Stimulated activated naive B cell treated with anti-CD40 and anti-IgM and Interleukin-4, amounts not matched to agents 10 μg/mL and 1 μg/mL and 100 μg/mL, for 72 hours (primary cell): Measurements from ENCODE around the gene KIF6.

Experiments
- ATAC-seq, 2 donors: fragments of 150-1000 bp; cut with Tn5 transposase; replicated peaks; 2 replicates each; pipeline ENCODE4 v1.10.0; 2021; ENCODE audit warnings: moderate library complexity in 1 of 2
- DNase-seq: peaks from one replicate; pipeline ENCODE4 v3.0.0; 2021
- H3K27ac Mint-ChIP-seq: one replicate; pipeline ENCODE4 v1.8.0; 2022; ENCODE audit warnings: mild to moderate bottlenecking, mixed read lengths
- H3K27me3 Mint-ChIP-seq, 2 donors: one replicate each; pipeline ENCODE4 v1.8.0; 2022; ENCODE audit warnings: mixed read lengths in 2 of 2
- H3K36me3 Mint-ChIP-seq, 2 donors: one replicate each; pipeline ENCODE4 v1.8.0; 2022; ENCODE audit warnings: mixed read lengths in 2 of 2, mild to moderate bottlenecking in 1 of 2
- H3K4me1 Mint-ChIP-seq, 2 donors: one replicate each; pipeline ENCODE4 v1.8.0; 2022; ENCODE audit warnings: mixed read lengths in 2 of 2, mild to moderate bottlenecking in 1 of 2
- H3K4me3 Mint-ChIP-seq, 2 donors: one replicate each; pipeline ENCODE4 v1.8.0; 2022; ENCODE audit warnings: mild to moderate bottlenecking in 2 of 2, mixed read lengths in 2 of 2, moderate library complexity in 1 of 2
- H3K9me3 Mint-ChIP-seq, 2 donors: one replicate each; pipeline ENCODE4 v1.8.0; 2022; ENCODE audit warnings: mixed read lengths in 2 of 2, mild to moderate bottlenecking in 1 of 2

Gene KIF6

GRCh38 chr6:39576556-39577303 lies 148.5 kb downstream of the KIF6 start:
- H3K9me3 Mint-ChIP-seq, result no peaks in the 10 kb centered on the region
- peaks cover 8 to 14% of the 10 kb centered on the region in 2 donors for H3K27me3 Mint-ChIP-seq
- ATAC-seq (no peak), DNase-seq (no peak)
- no peaks in the 10 kb centered on the region for H3K36me3 Mint-ChIP-seq
- H3K27ac Mint-ChIP-seq, result no peak overlapping the region
- H3K4me3 Mint-ChIP-seq, result no peak overlapping the region
- H3K4me1 Mint-ChIP-seq, result no peaks in the 10 kb centered on the region

GRCh38 chr6:39574991-39575390 lies 150.2 kb downstream of the KIF6 start:
- Mint-ChIP-seq H3K9me3 (no peaks in the 10 kb centered on the region), H3K4me1 (no peaks in the 10 kb centered on the region), H3K4me3 (no peak overlapping the region), H3K27ac (no peak overlapping the region), H3K36me3 (no peaks in the 10 kb centered on the region), H3K27me3 (peaks cover 8 to 20% of the 10 kb centered on the region in 2 donors)
- ATAC-seq (no peak), DNase-seq (no peak)

- Mint-ChIP-seq H3K36me3 (no peaks in the 10 kb centered on the region), H3K4me1 (no peaks in the 10 kb centered on the region), H3K27me3 (peaks cover 14 to 16% of the 10 kb centered on the region in 2 donors), H3K27ac (no peak overlapping the region), H3K4me3 (no peak overlapping the region), H3K9me3 (no peaks in the 10 kb centered on the region)
- no peak for ATAC-seq
- DNase-seq, result no peak
These were observed 151.7 kb downstream of the KIF6 start for GRCh38 chr6:39573541-39573940.

GRCh38 chr6:39572661-39573340 lies 152.4 kb downstream of the KIF6 start:
- ATAC-seq (no peak), DNase-seq (no peak)
- Mint-ChIP-seq H3K36me3 (no peaks in the 10 kb centered on the region), H3K4me1 (no peaks in the 10 kb centered on the region), H3K4me3 (no peak overlapping the region), H3K27me3 (peaks cover 14 to 16% of the 10 kb centered on the region in 2 donors), H3K27ac (no peak overlapping the region), H3K9me3 (no peaks in the 10 kb centered on the region)

- H3K4me3 Mint-ChIP-seq, result no peak overlapping the region
- DNase-seq, result no peak
- ATAC-seq, result no peak
- no peaks in the 10 kb centered on the region for H3K36me3 Mint-ChIP-seq
- H3K27ac Mint-ChIP-seq, result no peak overlapping the region
- no peaks in the 10 kb centered on the region for H3K9me3 Mint-ChIP-seq
- no peaks in the 10 kb centered on the region for H3K4me1 Mint-ChIP-seq
- H3K27me3 Mint-ChIP-seq, result peaks cover 11 to 12% of the 10 kb centered on the region in 2 donors
These were observed 156.3 kb downstream of the KIF6 start for GRCh38 chr6:39568896-39569295.

- H3K9me3 Mint-ChIP-seq, result no peaks in the 10 kb centered on the region
- H3K4me1 Mint-ChIP-seq, result no peaks in the 10 kb centered on the region
- H3K27ac Mint-ChIP-seq, result no peak overlapping the region
- DNase-seq (no peak), ATAC-seq (no peak)
- H3K36me3 Mint-ChIP-seq, result no peaks in the 10 kb centered on the region
- H3K27me3 Mint-ChIP-seq, result peaks cover 11 to 12% of the 10 kb centered on the region in 2 donors
- no peak overlapping the region for H3K4me3 Mint-ChIP-seq
These were observed 158.1 kb downstream of the KIF6 start for GRCh38 chr6:39567091-39567490.

- Mint-ChIP-seq H3K27me3 (peaks cover 11 to 12% of the 10 kb centered on the region in 2 donors), H3K4me3 (no peak overlapping the region)
These were observed 158.8 kb downstream of the KIF6 start for GRCh38 chr6:39566456-39566855.

GRCh38 chr6:39565956-39566355 lies 159.3 kb downstream of the KIF6 start:
- no peak overlapping the region for H3K4me3 Mint-ChIP-seq
- DNase-seq, result no peak
- H3K4me1 Mint-ChIP-seq, result no peaks in the 10 kb centered on the region
- H3K36me3 Mint-ChIP-seq, result no peaks in the 10 kb centered on the region
- H3K27ac Mint-ChIP-seq, result no peak overlapping the region
- H3K9me3 Mint-ChIP-seq, result no peaks in the 10 kb centered on the region
- peaks cover 8 to 12% of the 10 kb centered on the region in 2 donors for H3K27me3 Mint-ChIP-seq
- ATAC-seq, result no peak

More at GRCh38 chr6:39566456-39566855, 158.8 kb downstream of the KIF6 start:
- Mint-ChIP-seq H3K27ac (no peak overlapping the region), H3K36me3 (no peaks in the 10 kb centered on the region), H3K4me1 (no peaks in the 10 kb centered on the region), H3K9me3 (no peaks in the 10 kb centered on the region)
- ATAC-seq (no peak), DNase-seq (no peak)

GRCh38 chr6:39563566-39564311 lies 161.5 kb downstream of the KIF6 start:
- no peak overlapping the region for H3K27ac Mint-ChIP-seq
- no peaks in the 10 kb centered on the region for H3K4me1 Mint-ChIP-seq
- H3K9me3 Mint-ChIP-seq, result no peaks in the 10 kb centered on the region

GRCh38 chr6:39561536-39562266 lies 163.5 kb downstream of the KIF6 start:
- H3K36me3 Mint-ChIP-seq, result no peaks in the 10 kb centered on the region
- H3K9me3 Mint-ChIP-seq, result no peaks in the 10 kb centered on the region
- DNase-seq (no peak), ATAC-seq (no peak)
- H3K4me3 Mint-ChIP-seq, result no peak overlapping the region
- H3K27me3 Mint-ChIP-seq, result peaks cover 6 to 7% of the 10 kb centered on the region in 2 donors
- H3K4me1 Mint-ChIP-seq, result no peaks in the 10 kb centered on the region
- H3K27ac Mint-ChIP-seq, result no peak overlapping the region

More at GRCh38 chr6:39563566-39564311, 161.5 kb downstream of the KIF6 start:
- Mint-ChIP-seq H3K27me3 (peaks cover 6 to 7% of the 10 kb centered on the region in 2 donors), H3K4me3 (no peak overlapping the region), H3K36me3 (no peaks in the 10 kb centered on the region)
- no peak for ATAC-seq
- no peak for DNase-seq

GRCh38 chr6:39560915-39561314 lies 164.3 kb downstream of the KIF6 start:
- Mint-ChIP-seq H3K36me3 (no peaks in the 10 kb centered on the region), H3K4me1 (no peaks in the 10 kb centered on the region), H3K9me3 (no peaks in the 10 kb centered on the region), H3K4me3 (no peak overlapping the region), H3K27me3 (peaks cover 11 to 14% of the 10 kb centered on the region in 2 donors), H3K27ac (no peak overlapping the region)
- ATAC-seq (peak; percentile 50 to 53), DNase-seq (no peak)

- ATAC-seq (no peak), DNase-seq (no peak)
- H3K9me3 Mint-ChIP-seq, result no peaks in the 10 kb centered on the region
- peaks cover 0 to 6% of the 10 kb centered on the region in 2 donors for H3K4me1 Mint-ChIP-seq
- H3K36me3 Mint-ChIP-seq, result no peaks in the 10 kb centered on the region
- no peak overlapping the region for H3K4me3 Mint-ChIP-seq
- no peak overlapping the region for H3K27ac Mint-ChIP-seq
- H3K27me3 Mint-ChIP-seq, result peaks cover 23 to 24% of the 10 kb centered on the region in 2 donors
These were observed 166.5 kb downstream of the KIF6 start for GRCh38 chr6:39558591-39559190.

GRCh38 chr6:39558079-39558478 lies 167.1 kb downstream of the KIF6 start:
- Mint-ChIP-seq H3K4me3 (no peak overlapping the region), H3K27me3 (peaks cover 23 to 24% of the 10 kb centered on the region in 2 donors), H3K4me1 (peaks cover 0 to 6% of the 10 kb centered on the region in 2 donors), H3K36me3 (no peaks in the 10 kb centered on the region), H3K9me3 (no peaks in the 10 kb centered on the region), H3K27ac (no peak overlapping the region)
- ATAC-seq (no peak), DNase-seq (no peak)

- Mint-ChIP-seq H3K27me3 (peaks cover 23 to 31% of the 10 kb centered on the region in 2 donors), H3K4me3 (no peak overlapping the region), H3K36me3 (no peaks in the 10 kb centered on the region), H3K9me3 (no peaks in the 10 kb centered on the region), H3K27ac (no peak overlapping the region), H3K4me1 (peaks cover 0 to 6% of the 10 kb centered on the region in 2 donors)
- DNase-seq (no peak), ATAC-seq (peak in 1 of 2 donors; percentile 29)
These were observed 170.1 kb downstream of the KIF6 start for GRCh38 chr6:39555136-39555535.
